GM23338 (cell line): ENCODE results near the gene SELENOH. TPM values are rescaled to one million over a fixed set of nuclear protein-coding genes. Genes with fewer than 3 reads are reported as not detected.

Source experiments
- ATAC-seq: fragments of 200-7000 bp; cut with Tn5 transposase; 3 replicates; pipeline ENCODE4 v1.9.1; 2020
- DNase-seq: peaks from one replicate; pipeline ENCODE4 v3.0.0-alpha.2; 2015; ENCODE audit warnings: low spot score
- H2AFZ ChIP-seq: fragments of 200-600 bp; sonication (generic); 2 replicates; pipeline ENCODE4 v1.8.0; 2016; ENCODE audit warnings: antibody characterized with exemption, mild to moderate bottlenecking, moderate library complexity
- H3F3A ChIP-seq: fragments of 200-600 bp; sonication (generic); replicated peaks from 2 replicates; pipeline ENCODE4 v1.8.0; 2017; ENCODE audit warnings: antibody characterized with exemption, mixed run types, low read depth
- H3K27ac ChIP-seq: fragments of 200-600 bp; sonication (generic); 2 replicates; pipeline ENCODE4 v1.6.1; 2016; ENCODE audit warnings: low read depth
- H3K27me3 ChIP-seq: fragments of 200-600 bp; sonication (generic); 2 replicates; pipeline ENCODE4 v1.8.0; 2016; ENCODE audit warnings: mild to moderate bottlenecking, mixed run types, moderate library complexity; ENCODE audit not compliant: insufficient read depth
- H3K36me3 ChIP-seq: fragments of 200-600 bp; sonication (generic); 2 replicates; pipeline ENCODE4 v1.8.0; 2016; ENCODE audit warnings: mild to moderate bottlenecking; ENCODE audit not compliant: insufficient read depth
- H3K4me1 ChIP-seq: fragments of 200-600 bp; sonication (generic); 2 replicates; pipeline ENCODE4 v1.8.0; 2016; ENCODE audit warnings: mild to moderate bottlenecking, moderate library complexity; ENCODE audit not compliant: insufficient read depth
- H3K4me2 ChIP-seq: fragments of 200-600 bp; sonication (generic); 2 replicates; pipeline ENCODE4 v1.7.1; 2017; ENCODE audit warnings: mixed run types
- H3K4me3 ChIP-seq: fragments of 200-600 bp; sonication (generic); 2 replicates; pipeline ENCODE4 v1.6.1; 2016; ENCODE audit warnings: mixed run types
- H3K79me2 ChIP-seq: fragments of 200-600 bp; sonication (generic); replicated peaks from 2 replicates; pipeline ENCODE4 v1.8.0; 2017; ENCODE audit warnings: mild to moderate bottlenecking; ENCODE audit not compliant: insufficient read depth
- H3K9me2 ChIP-seq: fragments of 200-600 bp; sonication (generic); 2 replicates; pipeline ENCODE4 v1.8.0; 2017; ENCODE audit not compliant: insufficient read depth
- H4K20me1 ChIP-seq: fragments of 200-600 bp; sonication (generic); replicated peaks from 2 replicates; pipeline ENCODE4 v1.8.0; 2017; ENCODE audit warnings: mild to moderate bottlenecking; ENCODE audit not compliant: insufficient read depth
- H3K27ac Mint-ChIP-seq: 2 replicates; pipeline ENCODE4 v1.8.0; 2020; ENCODE audit warnings: inconsistent platforms, mild to moderate bottlenecking, moderate library complexity, mixed read lengths
- H3K27me3 Mint-ChIP-seq: 3 replicates; pipeline ENCODE4 v1.8.0; 2022; ENCODE audit warnings: low read depth, mild to moderate bottlenecking, moderate library complexity, mixed read lengths, inconsistent platforms; ENCODE audit not compliant: insufficient read depth, poor library complexity
- H3K36me3 Mint-ChIP-seq: 3 replicates; pipeline ENCODE4 v1.8.0; 2021; ENCODE audit warnings: low read depth, mild to moderate bottlenecking, inconsistent platforms, moderate library complexity, mixed read lengths
- H3K4me1 Mint-ChIP-seq: 3 replicates; pipeline ENCODE4 v1.8.0; 2020; ENCODE audit warnings: mild to moderate bottlenecking, inconsistent platforms, mixed read lengths
- H3K4me3 Mint-ChIP-seq: 3 replicates; pipeline ENCODE4 v1.8.0; 2021; ENCODE audit warnings: moderate library complexity, mild to moderate bottlenecking, inconsistent platforms, mixed read lengths
- H3K9me3 Mint-ChIP-seq: 3 replicates; pipeline ENCODE4 v1.8.0; 2020; ENCODE audit warnings: moderate library complexity, mild to moderate bottlenecking, inconsistent platforms, mixed read lengths
- CREB1 ChIP-seq: fragments of 250-450 bp; sonication (Bioruptor Pico); IDR thresholded peaks from 2 replicates; pipeline ENCODE4 v1.5.0; 2020; ENCODE audit warnings: low read depth, mild to moderate bottlenecking, moderate library complexity
- CTCF ChIP-seq, 2 experiments: fragments of 200-600 bp in 1 of 2; sonication (generic) in 1 of 2; conservative IDR thresholded peaks; 2 replicates each; pipeline versions ENCODE4 v1.5.1 to v1.6.1; 2016 to 2017; ENCODE audit warnings: antibody characterized with exemption in 2 of 2, low read depth in 2 of 2, mild to moderate bottlenecking in 2 of 2, moderate library complexity in 1 of 2
- ETS1 ChIP-seq: IDR thresholded peaks from 2 replicates; pipeline ENCODE4 v1.6.1; 2016; ENCODE audit warnings: antibody characterized with exemption
- EZH2 ChIP-seq: fragments of 200-600 bp; sonication (generic); IDR thresholded peaks from one replicate; pipeline ENCODE4 v1.8.0; 2017; ENCODE audit warnings: antibody characterized with exemption, mild to moderate bottlenecking, low read depth; ENCODE audit not compliant: unreplicated experiment
- EZH2phosphoT487 ChIP-seq: fragments of 200-600 bp; sonication (generic); IDR thresholded peaks from one replicate; pipeline ENCODE4 v1.8.1; 2018; ENCODE audit warnings: antibody characterized with exemption; ENCODE audit not compliant: unreplicated experiment
- JUNB ChIP-seq: IDR thresholded peaks from one replicate; pipeline ENCODE4 v1.6.1; 2016; ENCODE audit warnings: antibody characterized with exemption; ENCODE audit not compliant: unreplicated experiment
- NANOG ChIP-seq: IDR thresholded peaks from 2 replicates; pipeline ENCODE4 v1.6.1; 2016; ENCODE audit warnings: antibody characterized with exemption, borderline replicate concordance
- POLR2AphosphoS5 ChIP-seq: IDR thresholded peaks from 2 replicates; pipeline ENCODE4 v1.6.1; 2016; ENCODE audit warnings: antibody characterized with exemption, low read depth
- STAT1 ChIP-seq: IDR thresholded peaks from one replicate; pipeline ENCODE4 v1.6.1; 2016; ENCODE audit warnings: antibody characterized with exemption; ENCODE audit not compliant: unreplicated experiment
- ZNF114 ChIP-seq: fragments of 250-450 bp; sonication (Bioruptor Pico); IDR thresholded peaks from 2 replicates; pipeline ENCODE4 v1.5.0; 2020; ENCODE audit warnings: mild to moderate bottlenecking, moderate library complexity
- ZNF331 ChIP-seq: fragments of 250-450 bp; sonication (Bioruptor Pico); IDR thresholded peaks from 2 replicates; pipeline ENCODE4 v1.5.0; 2020; ENCODE audit warnings: low read depth, mild to moderate bottlenecking, moderate library complexity
- ZNF462 ChIP-seq: fragments of 250-450 bp; sonication (Bioruptor Pico); IDR thresholded peaks from 2 replicates; pipeline ENCODE4 v1.5.0; 2020; ENCODE audit warnings: mild to moderate bottlenecking, moderate library complexity
- polyA plus RNA-seq: library from polyadenylated mRNA; unstranded; fragments of >200 nt; fragmentation: Nextera tagmentation; extraction: Ambion mirVana; gene quantifications from 2 replicates; pipeline ENCODE4 v1.2.1, GENCODE V29; 2016
- total RNA-seq: library from RNA; depleted of rRNA; stranded (reverse); fragments of >200 nt; shearing (Covaris generic); gene quantifications from 2 replicates; pipeline ENCODE4 v1.2.3, GENCODE V29; 2014
- TF ChIP-seq, protein P1 (sequence below): IDR thresholded peaks from one replicate; pipeline ENCODE4 v1.6.1; 2018; ENCODE audit warnings: antibody characterized with exemption; ENCODE audit not compliant: unreplicated experiment

Gene SELENOH
- total and polyA plus RNA-seq, 2 experiments from 2014 or later = 282 to 379 TPM

GRCh38 chr11:57703341-57703740 lies 38.0 kb upstream of the SELENOH start:
- no peaks in the 10 kb centered on the region for H3K27me3 ChIP-seq
- H3K4me3 Mint-ChIP-seq = no peak overlapping the region
- H3K27me3 Mint-ChIP-seq = peaks cover 5% of the 10 kb centered on the region
- no peaks in the 10 kb centered on the region for H3K4me1 Mint-ChIP-seq
- H3K79me2 ChIP-seq = peaks cover 17% of the 10 kb centered on the region
- H3K27ac ChIP-seq = no peak overlapping the region; the same call in 1 of the 2 replicates
- DNase-seq (no peak), ATAC-seq (no peak)
- H3K27ac Mint-ChIP-seq = no peak overlapping the region
- no peaks in the 10 kb centered on the region for H3K4me1 ChIP-seq
- no peak overlapping the region for H3K4me2 ChIP-seq
- H4K20me1 ChIP-seq = peaks cover 4% of the 10 kb centered on the region
- H3K36me3 Mint-ChIP-seq = peaks cover 59% of the 10 kb centered on the region
- no peaks in the 10 kb centered on the region for H3K9me2 ChIP-seq
- peaks cover 25% of the 10 kb centered on the region for H3K36me3 ChIP-seq
- no peaks in the 10 kb centered on the region for H3K9me3 Mint-ChIP-seq
- H3F3A ChIP-seq = peaks cover 17% of the 10 kb centered on the region
- TF ChIP-seq STAT1 (no peak), CTCF (conservative IDR thresholded peaks at IDR 0.05; ENCODE audit: low read depth in 2 of 2) (no peak), JUNB (no peak), CREB1 (no peak), ZNF114 (CRISPR knock-in tag) (no peak), ZNF462 (CRISPR knock-in tag) (no peak), NANOG (no peak), EZH2phosphoT487 (no peak), POLR2AphosphoS5 (no peak), EZH2 (no peak), ETS1 (no peak), ZNF331 (CRISPR knock-in tag) (no peak)
- TF ChIP-seq, protein P1, sequence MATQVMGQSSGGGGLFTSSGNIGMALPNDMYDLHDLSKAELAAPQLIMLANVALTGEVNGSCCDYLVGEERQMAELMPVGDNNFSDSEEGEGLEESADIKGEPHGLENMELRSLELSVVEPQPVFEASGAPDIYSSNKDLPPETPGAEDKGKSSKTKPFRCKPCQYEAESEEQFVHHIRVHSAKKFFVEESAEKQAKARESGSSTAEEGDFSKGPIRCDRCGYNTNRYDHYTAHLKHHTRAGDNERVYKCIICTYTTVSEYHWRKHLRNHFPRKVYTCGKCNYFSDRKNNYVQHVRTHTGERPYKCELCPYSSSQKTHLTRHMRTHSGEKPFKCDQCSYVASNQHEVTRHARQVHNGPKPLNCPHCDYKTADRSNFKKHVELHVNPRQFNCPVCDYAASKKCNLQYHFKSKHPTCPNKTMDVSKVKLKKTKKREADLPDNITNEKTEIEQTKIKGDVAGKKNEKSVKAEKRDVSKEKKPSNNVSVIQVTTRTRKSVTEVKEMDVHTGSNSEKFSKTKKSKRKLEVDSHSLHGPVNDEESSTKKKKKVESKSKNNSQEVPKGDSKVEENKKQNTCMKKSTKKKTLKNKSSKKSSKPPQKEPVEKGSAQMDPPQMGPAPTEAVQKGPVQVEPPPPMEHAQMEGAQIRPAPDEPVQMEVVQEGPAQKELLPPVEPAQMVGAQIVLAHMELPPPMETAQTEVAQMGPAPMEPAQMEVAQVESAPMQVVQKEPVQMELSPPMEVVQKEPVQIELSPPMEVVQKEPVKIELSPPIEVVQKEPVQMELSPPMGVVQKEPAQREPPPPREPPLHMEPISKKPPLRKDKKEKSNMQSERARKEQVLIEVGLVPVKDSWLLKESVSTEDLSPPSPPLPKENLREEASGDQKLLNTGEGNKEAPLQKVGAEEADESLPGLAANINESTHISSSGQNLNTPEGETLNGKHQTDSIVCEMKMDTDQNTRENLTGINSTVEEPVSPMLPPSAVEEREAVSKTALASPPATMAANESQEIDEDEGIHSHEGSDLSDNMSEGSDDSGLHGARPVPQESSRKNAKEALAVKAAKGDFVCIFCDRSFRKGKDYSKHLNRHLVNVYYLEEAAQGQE = no peak
- H2AFZ ChIP-seq = no peak overlapping the region
- no peak overlapping the region for H3K4me3 ChIP-seq
